Measurements from ENCODE around the gene EYS. TPM values are rescaled to one million over a fixed set of nuclear protein-coding genes. Genes with fewer than 3 reads are reported as not detected.

The EYS gene
- polyA plus RNA-seq, 2 of the 4 experiments (the other 2 are of a cell fraction) = 0.03 to 0.06 TPM

DNA sequence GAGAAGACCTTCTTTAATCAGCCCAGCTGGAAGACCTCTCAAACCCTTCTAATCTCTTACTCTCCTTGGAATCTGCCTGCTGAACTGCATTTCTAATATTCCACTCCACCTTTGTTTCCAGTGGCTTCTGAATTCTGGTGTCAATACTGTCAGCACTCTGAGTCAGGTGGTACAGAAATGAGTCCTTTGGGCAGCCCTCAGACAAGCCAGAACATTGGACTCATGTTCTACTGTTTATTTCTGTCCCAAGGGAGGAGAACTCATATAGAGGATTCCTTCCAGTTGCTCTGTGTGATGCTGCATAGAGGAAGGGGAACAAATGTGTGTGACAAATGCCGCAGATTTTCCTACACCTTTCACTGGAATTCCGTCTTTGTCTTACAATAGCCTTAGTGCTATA is 1956.6 kb downstream of the EYS start:
- DNase-seq (ENCODE audit: low read depth in 1 of 2, low spot score in 1 of 2) = no peak
- FAIRE-seq = no peak
- no peak overlapping the region for H3K4me3 ChIP-seq
- no peak for ATAC-seq
- no peak overlapping the region for H3K4me2 ChIP-seq
- TF ChIP-seq ZSCAN20 (CRISPR knock-in tag; IDR thresholded peaks at IDR 0.05) (no peak), CHD4 (IDR thresholded peaks at IDR 0.05; ENCODE audit: borderline replicate concordance) (no peak), FOXS1 (CRISPR knock-in tag; IDR thresholded peaks at IDR 0.05) (no peak), BHLHE40 (IDR thresholded peaks at IDR 0.05; ENCODE audit: low read depth, low read length) (no peak), EHMT2 (IDR thresholded peaks at IDR 0.05; ENCODE audit: low read depth) (no peak), ATOH8 (CRISPR knock-in tag; IDR thresholded peaks at IDR 0.05; ENCODE audit: low read depth) (no peak)
- ChIA-PET CTCF (interaction anchor here (1.5 kb wide), 1 partner anchor 398 kb away, joined by 4 read pairs; no protein-coding TSS in a partner anchor), POLR2A (no interaction called here)
- WGBS (ENCODE audit: missing lambda C conversion rate) = 91% methylated on average over 2 of the region's 2 CpGs
- no peak overlapping the region for H3K27ac ChIP-seq
- H3K4me1 ChIP-seq = no peaks in the 10 kb centered on the region
- no peaks in the 10 kb centered on the region for H3K9me3 ChIP-seq

DNA sequence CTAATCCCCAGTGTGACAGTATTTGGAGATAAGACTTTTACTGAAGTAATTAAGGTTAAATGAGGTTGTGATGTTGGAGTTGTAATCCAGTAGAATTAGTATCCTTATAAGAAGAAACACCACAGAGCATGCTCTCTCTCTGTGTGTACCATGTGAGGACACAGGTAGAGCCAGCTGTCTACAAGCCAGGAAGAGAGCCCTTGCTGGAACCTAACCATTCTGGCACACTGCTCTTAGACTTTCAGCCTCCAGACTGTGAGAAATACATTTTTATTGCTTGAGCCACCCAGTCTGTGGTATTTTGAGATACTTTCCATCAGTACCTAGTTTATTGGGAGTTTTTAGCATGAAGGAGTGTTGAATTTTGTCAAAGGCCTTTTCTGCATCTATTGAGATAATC is 1961.2 kb downstream of the EYS start:
- DNase-seq (ENCODE audit: low read depth in 1 of 2, low spot score in 1 of 2) (no peak), ATAC-seq (no peak), FAIRE-seq (no peak)
- Histone ChIP-seq H3K4me1 (no peaks in the 10 kb centered on the region), H3K9me3 (no peaks in the 10 kb centered on the region), H3K27ac (no peak overlapping the region), H3K4me2 (no peak overlapping the region), H3K4me3 (no peak overlapping the region)
- ChIA-PET POLR2A (no interaction called here), CTCF (no interaction called here)
- TF ChIP-seq CTCF (IDR thresholded peaks at IDR 0.05) (no peak), ATOH8 (CRISPR knock-in tag; IDR thresholded peaks at IDR 0.05; ENCODE audit: low read depth) (no peak), HDAC2 (IDR thresholded peaks at IDR 0.05) (no peak), RFX5 (IDR thresholded peaks at IDR 0.05) (no peak), MAX (IDR thresholded peaks at IDR 0.05) (no peak), MAFK (IDR thresholded peaks at IDR 0.05; ENCODE audit: partially characterized antibody) (no peak), POLR2A (IDR thresholded peaks at IDR 0.05; ENCODE audit: low read length) (no peak), PHF8 (IDR thresholded peaks at IDR 0.05; ENCODE audit: borderline replicate concordance, low read depth) (no peak), EHF (CRISPR knock-in tag; IDR thresholded peaks at IDR 0.05) (no peak), POLR2AphosphoS2 (conservative IDR thresholded peaks at IDR 0.05; ENCODE audit: low read length) (no peak), FOXS1 (CRISPR knock-in tag; IDR thresholded peaks at IDR 0.05) (no peak), EHMT2 (IDR thresholded peaks at IDR 0.05; ENCODE audit: low read depth) (no peak), RARB (CRISPR knock-in tag; IDR thresholded peaks at IDR 0.05) (no peak), EP300 (IDR thresholded peaks at IDR 0.05) (no peak), ZNF302 (CRISPR knock-in tag; IDR thresholded peaks at IDR 0.05) (no peak)

GRCh38 chr6:63744810-63745209 is 1962.2 kb downstream of the EYS start:
- H3K27ac ChIP-seq = no peak overlapping the region
- ChIA-PET CTCF (no interaction called here), POLR2A (no interaction called here)
- no peak overlapping the region for H3K4me2 ChIP-seq
- no peak for DNase-seq (ENCODE audit: low read depth in 1 of 2, low spot score in 1 of 2)
- no peak overlapping the region for H3K4me3 ChIP-seq
- ATAC-seq = no peak
- TF ChIP-seq, protein P1, sequence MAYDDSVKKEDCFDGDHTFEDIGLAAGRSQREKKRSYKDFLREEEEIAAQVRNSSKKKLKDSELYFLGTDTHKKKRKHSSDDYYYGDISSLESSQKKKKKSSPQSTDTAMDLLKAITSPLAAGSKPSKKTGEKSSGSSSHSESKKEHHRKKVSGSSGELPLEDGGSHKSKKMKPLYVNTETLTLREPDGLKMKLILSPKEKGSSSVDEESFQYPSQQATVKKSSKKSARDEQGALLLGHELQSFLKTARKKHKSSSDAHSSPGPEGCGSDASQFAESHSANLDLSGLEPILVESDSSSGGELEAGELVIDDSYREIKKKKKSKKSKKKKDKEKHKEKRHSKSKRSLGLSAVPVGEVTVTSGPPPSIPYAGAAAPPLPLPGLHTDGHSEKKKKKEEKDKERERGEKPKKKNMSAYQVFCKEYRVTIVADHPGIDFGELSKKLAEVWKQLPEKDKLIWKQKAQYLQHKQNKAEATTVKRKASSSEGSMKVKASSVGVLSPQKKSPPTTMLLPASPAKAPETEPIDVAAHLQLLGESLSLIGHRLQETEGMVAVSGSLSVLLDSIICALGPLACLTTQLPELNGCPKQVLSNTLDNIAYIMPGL (CRISPR knock-in tag; IDR thresholded peaks at IDR 0.05; ENCODE audit: borderline replicate concordance) = no peak
- TF ChIP-seq MAFK (IDR thresholded peaks at IDR 0.05; ENCODE audit: partially characterized antibody) = peak; percentile 65
- peaks cover 5% of the 10 kb centered on the region; the same call in 1 of the 3 replicates for H3K4me1 ChIP-seq
- no peak for FAIRE-seq
- 66% methylated on average over 4 of the region's 4 CpGs for WGBS (ENCODE audit: missing lambda C conversion rate)
- H3K9me3 ChIP-seq = no peaks in the 10 kb centered on the region

All from A549 (cell line).